GM18519 (cell line): Measurements from ENCODE around the gene TEN1.

ENCODE experiments used
- ATAC-seq: cut with Tn5 transposase; IDR thresholded peaks from one replicate; pipeline ENCODE4 v1.9.1; 2021; ENCODE audit warnings: mild to moderate bottlenecking, moderate library complexity; ENCODE audit not compliant: unreplicated experiment, low FRiP score

TEN1 gene

DNA sequence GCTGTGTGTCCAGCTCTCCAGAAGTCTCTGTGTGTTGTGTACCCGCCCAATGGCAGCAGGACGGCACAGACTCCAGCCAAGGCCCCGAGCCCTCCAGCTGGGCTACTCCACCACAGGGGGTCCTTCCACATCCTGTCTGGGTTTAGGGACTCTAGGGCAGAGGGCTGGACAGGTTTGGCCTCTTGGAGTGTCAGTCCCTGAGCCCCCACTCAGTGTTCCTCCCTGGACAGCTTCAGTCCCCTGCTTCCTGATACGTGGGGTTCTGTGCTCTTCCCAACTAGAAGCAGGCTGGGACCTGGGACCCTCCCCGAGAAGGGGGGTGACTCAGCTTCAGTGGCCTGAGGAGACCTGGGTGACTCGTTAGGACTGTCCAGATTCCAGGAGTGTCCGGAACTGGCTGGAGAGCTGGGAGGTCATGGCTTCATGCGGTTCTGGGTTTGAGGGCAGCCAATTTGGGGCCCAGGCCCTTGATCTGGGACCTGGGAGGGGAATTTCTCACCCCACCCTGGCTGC, 25.8 kb downstream of the TEN1 start:
- no peak for ATAC-seq

- ATAC-seq = no peak
Measured at GRCh38 chr17:76005263-76006149, 26.5 kb downstream of the TEN1 start.

GRCh38 chr17:76007131-76007849, 28.2 kb downstream of the TEN1 start:
- no peak for ATAC-seq

GRCh38 chr17:76007850-76008165, 28.8 kb downstream of the TEN1 start:
- no peak for ATAC-seq

DNA sequence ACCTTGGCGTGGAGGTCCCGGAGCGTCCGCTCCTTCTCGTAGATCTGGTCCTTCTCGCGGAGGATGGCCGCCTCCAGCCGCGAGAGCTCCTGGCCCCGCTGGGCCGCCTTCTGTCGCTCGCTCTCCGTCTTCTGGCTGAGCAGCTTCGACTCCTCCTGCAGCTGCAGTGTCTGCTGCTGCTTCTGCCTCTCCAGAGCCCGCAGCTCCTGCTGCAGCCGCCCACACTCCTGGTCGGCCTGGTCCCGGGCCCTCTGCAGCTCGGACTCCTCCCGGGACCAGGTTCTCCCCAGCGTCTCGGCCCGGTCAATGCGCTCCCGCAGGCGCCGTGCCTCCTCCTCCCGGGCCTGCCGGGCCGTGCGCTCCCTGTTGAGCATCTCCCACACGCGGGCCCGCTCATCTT, 29.2 kb downstream of the TEN1 start:
- ATAC-seq = no peak

DNA sequence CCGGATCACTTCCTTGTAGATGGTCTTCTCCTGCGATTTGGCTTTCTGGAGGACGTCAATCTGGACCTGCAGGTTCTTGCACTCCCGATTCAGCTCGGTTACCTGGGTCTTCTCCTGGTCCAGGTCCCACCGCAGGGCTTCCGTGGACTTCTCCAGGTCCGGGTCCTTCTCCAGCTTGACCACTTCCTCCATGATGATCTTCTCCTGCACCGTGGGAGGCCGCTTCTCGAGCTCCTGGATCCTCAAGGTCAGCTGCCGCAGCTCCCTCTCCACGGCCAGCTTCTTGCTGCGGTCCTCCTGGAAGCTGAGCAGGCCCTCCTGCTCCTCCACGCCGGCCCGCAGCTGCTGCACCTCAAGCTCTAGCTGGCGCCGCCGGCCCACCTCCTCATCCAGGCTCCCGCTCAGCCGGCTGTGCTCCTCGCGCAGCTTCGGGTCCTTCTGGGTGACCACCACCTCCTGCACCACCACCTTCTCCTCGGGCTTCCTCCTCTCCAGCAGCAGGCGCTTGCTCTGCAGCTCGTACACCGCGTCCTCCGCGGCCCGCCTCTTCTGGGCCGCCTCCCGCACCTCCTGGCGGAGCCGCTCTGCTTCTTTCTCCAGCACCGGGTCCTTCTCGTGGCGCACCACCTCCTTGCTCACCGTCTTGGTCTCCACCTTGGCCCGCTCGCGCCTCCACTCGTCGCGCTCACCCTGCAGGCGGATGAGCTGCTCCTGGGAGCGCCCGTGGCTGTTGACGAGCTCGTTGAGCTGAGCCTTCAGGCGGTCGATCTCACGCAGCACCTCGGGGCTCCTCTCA, 29.8 kb downstream of the TEN1 start:
- ATAC-seq = no peak

- ATAC-seq = no peak
Measured at GRCh38 chr17:76009447-76009846, 30.4 kb downstream of the TEN1 start.

- no peak for ATAC-seq
Measured at GRCh38 chr17:76009969-76010661, 31.1 kb downstream of the TEN1 start.

- ATAC-seq = no peak
Measured at GRCh38 chr17:76011951-76012350, 32.9 kb downstream of the TEN1 start.

DNA sequence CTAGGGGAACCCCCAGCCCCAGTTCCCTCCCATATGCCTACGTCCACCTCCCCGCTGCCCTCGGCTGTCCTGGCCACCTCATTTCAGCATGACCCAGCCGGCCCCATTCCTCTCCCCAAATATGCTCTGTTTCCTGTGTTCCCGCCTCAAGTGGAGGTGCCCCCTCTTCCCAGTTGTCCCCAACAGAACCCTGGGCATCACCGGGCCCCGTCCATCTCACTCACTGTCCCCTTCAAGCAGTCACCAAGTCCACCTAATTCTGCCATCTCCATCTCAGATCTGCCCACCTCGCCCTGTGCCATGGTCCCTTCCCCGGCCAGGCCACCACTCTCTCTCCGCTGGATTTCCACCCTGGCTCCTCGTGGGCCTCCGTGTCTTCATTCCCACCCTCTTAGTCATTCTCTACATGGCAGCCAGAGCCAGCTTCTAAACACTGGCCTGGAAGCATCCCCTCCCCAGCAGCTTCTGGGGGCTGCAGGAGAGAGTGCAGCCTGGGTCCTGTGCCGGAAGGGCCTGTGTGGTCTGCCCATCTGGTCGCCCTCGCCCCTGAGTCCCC, 34.4 kb downstream of the TEN1 start:
- ATAC-seq = no peak

- no peak for ATAC-seq
Measured at GRCh38 chr17:76014100-76014924, 35.3 kb downstream of the TEN1 start.

- ATAC-seq = no peak
Measured at GRCh38 chr17:76014925-76015261, 35.9 kb downstream of the TEN1 start.

- ATAC-seq = no peak
Measured at GRCh38 chr17:76017481-76018339, 38.7 kb downstream of the TEN1 start.

DNA sequence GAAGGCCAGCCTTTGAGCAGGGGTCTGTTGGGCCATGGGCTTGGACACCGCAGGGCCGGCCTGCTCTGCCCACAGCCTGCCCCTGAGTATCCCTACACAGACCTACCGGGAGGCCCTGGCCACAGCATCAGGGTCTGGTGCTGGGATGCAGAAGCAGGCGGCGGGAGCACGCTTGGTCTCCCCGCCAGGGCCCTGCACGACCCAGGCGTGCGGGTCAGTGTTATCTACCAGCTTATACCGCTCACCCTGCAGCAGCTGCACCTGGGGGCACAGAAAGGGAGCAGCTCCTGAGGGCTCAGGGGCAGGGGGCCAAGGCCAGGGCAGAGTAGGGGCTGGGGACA, 39.3 kb downstream of the TEN1 start:
- no peak for ATAC-seq

- no peak for ATAC-seq
Measured at GRCh38 chr17:76018801-76019200, 39.8 kb downstream of the TEN1 start.

GRCh38 chr17:76019833-76020467, 40.9 kb downstream of the TEN1 start:
- no peak for ATAC-seq

GRCh38 chr17:76022285-76022684, 43.2 kb downstream of the TEN1 start:
- ATAC-seq = no peak
